Vagina (tissue), 2 donors: ENCODE measurements around the gene LSM8. TPM values are rescaled to one million over a fixed set of nuclear protein-coding genes. Genes with fewer than 3 reads are reported as not detected.
"Not testable (repeated sequence)": the region's sequence is repeated elsewhere in the genome, so short reads cannot be mapped to it uniquely, and the experiment has no call there.

ENCODE experiments used
- DNase-seq, 2 donors: peaks; one replicate each; pipeline ENCODE4 v3.0.0-alpha.2; 2017; ENCODE audit errors: extremely low spot score in 2 of 2
- H3K27ac ChIP-seq: fragments of 200-600 bp; sonication (generic); one replicate; pipeline ENCODE4 v1.5.1; 2019
- H3K27me3 ChIP-seq: fragments of 200-600 bp; sonication (generic); one replicate; pipeline ENCODE4 v1.5.1; 2019
- H3K36me3 ChIP-seq, 2 donors: fragments of 200-600 bp; sonication (generic); one replicate each; pipeline ENCODE4 v1.5.1; 2017 to 2019
- H3K4me1 ChIP-seq: fragments of 200-600 bp; sonication (generic); one replicate; pipeline ENCODE4 v1.5.1; 2019
- H3K4me3 ChIP-seq, 2 donors: fragments of 200-600 bp; sonication (generic); 1 replicate in 1 of 2; 2 replicates in 1 of 2; pipeline ENCODE4 v1.5.1; 2016 to 2019
- H3K9me3 ChIP-seq: fragments of 200-600 bp; sonication (generic); one replicate; pipeline ENCODE4 v1.5.1; 2019
- CTCF ChIP-seq, 3 experiments: fragments of 450-650 bp in 2 of 3; fragments of 200-600 bp in 1 of 3; sonication (generic) in 1 of 3; IDR thresholded peaks; one replicate each; pipeline ENCODE4 v1.5.1; 2017 to 2019; ENCODE audit warnings: antibody characterized with exemption in 3 of 3, mild to moderate bottlenecking in 2 of 3, moderate library complexity in 2 of 3
- POLR2A ChIP-seq, 2 donors: fragments of 450-650 bp; IDR thresholded peaks; one replicate each; pipeline ENCODE4 v1.6.1; 2017; ENCODE audit warnings: antibody characterized with exemption in 2 of 2, mild to moderate bottlenecking in 2 of 2, moderate library complexity in 2 of 2
- POLR2AphosphoS5 ChIP-seq, 2 donors: sonication (generic); formaldehyde crosslinking; IDR thresholded peaks; one replicate each; pipeline ENCODE4 v1.9.0; 2017; ENCODE audit warnings: antibody characterized with exemption in 2 of 2, mild to moderate bottlenecking in 2 of 2, low read depth in 1 of 2; ENCODE audit not compliant: insufficient read depth in 1 of 2
- intact Hi-C: fragments of 100-400 bp; cut with DNase I; formaldehyde crosslinking; loops from one replicate; pipeline ENCODE4 v1.15.1; 2023
- total RNA-seq: library from RNA; depleted of rRNA; stranded (reverse); fragments of >200 nt; gene quantifications from one replicate; pipeline ENCODE4 v1.2.3, GENCODE V29; 2016

Gene LSM8
- total RNA-seq, 1 donor from 2014 or later = 25.0 TPM

GRCh38 chr7:118232837-118233236, 48.9 kb downstream of the LSM8 start:
- no peaks in the 10 kb centered on the region for H3K36me3 ChIP-seq
- H3K4me3 ChIP-seq = no peak overlapping the region
- intact Hi-C loops = no loop called here
- H3K9me3 ChIP-seq = no peaks in the 10 kb centered on the region
- H3K4me1 ChIP-seq = no peaks in the 10 kb centered on the region
- no peaks in the 10 kb centered on the region for H3K27me3 ChIP-seq
- no peak for DNase-seq
- H3K27ac ChIP-seq = no peak overlapping the region
- TF ChIP-seq CTCF (IDR thresholded peaks at IDR 0.05) (no peak), POLR2AphosphoS5 (IDR thresholded peaks at IDR 0.05; ENCODE audit: insufficient read depth in 1 of 2, low read depth in 1 of 2) (no peak), POLR2A (IDR thresholded peaks at IDR 0.05) (no peak)

GRCh38 chr7:118233799-118234198, 49.8 kb downstream of the LSM8 start:
- H3K4me1 ChIP-seq = no peaks in the 10 kb centered on the region
- no peaks in the 10 kb centered on the region for H3K36me3 ChIP-seq
- H3K4me3 ChIP-seq = no peak overlapping the region
- DNase-seq = no peak
- H3K27me3 ChIP-seq = no peaks in the 10 kb centered on the region
- TF ChIP-seq POLR2AphosphoS5 (IDR thresholded peaks at IDR 0.05; ENCODE audit: insufficient read depth in 1 of 2, low read depth in 1 of 2) (no peak), POLR2A (IDR thresholded peaks at IDR 0.05) (no peak), CTCF (IDR thresholded peaks at IDR 0.05) (no peak)
- no peaks in the 10 kb centered on the region for H3K9me3 ChIP-seq
- intact Hi-C loops = no loop called here
- H3K27ac ChIP-seq = no peak overlapping the region

GRCh38 chr7:118239014-118239413, 55.0 kb downstream of the LSM8 start:
- intact Hi-C loops = no loop called here
- DNase-seq = no peak
- Histone ChIP-seq H3K4me3 (no peak overlapping the region), H3K36me3 (no peaks in the 10 kb centered on the region), H3K9me3 (no peaks in the 10 kb centered on the region), H3K27me3 (no peaks in the 10 kb centered on the region), H3K4me1 (no peaks in the 10 kb centered on the region), H3K27ac (no peak overlapping the region)
- no peak for TF ChIP-seq CTCF (IDR thresholded peaks at IDR 0.05)
- TF ChIP-seq POLR2AphosphoS5 (IDR thresholded peaks at IDR 0.05; ENCODE audit: insufficient read depth in 1 of 2, low read depth in 1 of 2) = no peak
- TF ChIP-seq POLR2A (IDR thresholded peaks at IDR 0.05) = no peak

GRCh38 chr7:118240320-118240719, 56.4 kb downstream of the LSM8 start:
- DNase-seq, H3K27me3 ChIP-seq, intact Hi-C loops: not testable (repeated sequence)

More at GRCh38 chr7:118240320-118240719, 56.4 kb downstream of the LSM8 start:
- not testable (repeated sequence) for H3K4me3 ChIP-seq, H3K27ac ChIP-seq, H3K4me1 ChIP-seq, H3K36me3 ChIP-seq, H3K9me3 ChIP-seq

Other genes starting within 250 kb of the LSM8 start
- 1.5 TPM for gene ANKRD7, start 40.5 kb downstream of the LSM8 start, total RNA-seq